IPS DF 19.7 (cell line): Measurements from ENCODE around the gene ASB1.

Experiments
- DNase-seq: peaks from one replicate; pipeline ENCODE4 v3.0.0-alpha.2; 2013; ENCODE audit warnings: low read depth, low spot score

ASB1 gene

GRCh38 chr2:238467062-238467461 is 40.3 kb downstream of the ASB1 start:
- DNase-seq, result no peak

GRCh38 chr2:238467792-238468191 is 41.1 kb downstream of the ASB1 start:
- DNase-seq, result no peak

- no peak for DNase-seq
Observed at GRCh38 chr2:238469155-238469554, 42.4 kb downstream of the ASB1 start.

GRCh38 chr2:238473014-238473413 is 46.3 kb downstream of the ASB1 start:
- DNase-seq, result no peak

GRCh38 chr2:238473523-238473922 is 46.8 kb downstream of the ASB1 start:
- DNase-seq, result no peak

- no peak for DNase-seq
Observed at GRCh38 chr2:238475034-238475433, 48.3 kb downstream of the ASB1 start.

GRCh38 chr2:238475566-238475965 is 48.8 kb downstream of the ASB1 start:
- DNase-seq, result no peak

- DNase-seq, result no peak
Observed at GRCh38 chr2:238476258-238476657, 49.5 kb downstream of the ASB1 start.

- no peak for DNase-seq
Observed at GRCh38 chr2:238478216-238478615, 51.5 kb downstream of the ASB1 start.

GRCh38 chr2:238479847-238480246 is 53.1 kb downstream of the ASB1 start:
- DNase-seq, result no peak

GRCh38 chr2:238483021-238483420 is 56.3 kb downstream of the ASB1 start:
- DNase-seq, result no peak

- no peak for DNase-seq
Observed at GRCh38 chr2:238483656-238484055, 56.9 kb downstream of the ASB1 start.

GRCh38 chr2:238484522-238485452 is 58.1 kb downstream of the ASB1 start:
- DNase-seq, result no peak

- DNase-seq, result no peak
Observed at GRCh38 chr2:238486123-238486848, 59.6 kb downstream of the ASB1 start.

- no peak for DNase-seq
Observed at GRCh38 chr2:238487134-238487533, 60.4 kb downstream of the ASB1 start.

GRCh38 chr2:238487652-238488346 is 61.1 kb downstream of the ASB1 start:
- DNase-seq, result no peak

GRCh38 chr2:238488347-238488826 is 61.7 kb downstream of the ASB1 start:
- DNase-seq, result no peak

GRCh38 chr2:238489431-238489830 is 62.7 kb downstream of the ASB1 start:
- no peak for DNase-seq

- no peak for DNase-seq
Observed at GRCh38 chr2:238489896-238490295, 63.2 kb downstream of the ASB1 start.

GRCh38 chr2:238492840-238493239 is 66.1 kb downstream of the ASB1 start:
- no peak for DNase-seq

GRCh38 chr2:238493411-238493810 is 66.7 kb downstream of the ASB1 start:
- DNase-seq, result no peak
